Lower lobe of right lung (tissue), 2 donors: ENCODE measurements around the gene PFDN1. TPM values are rescaled to one million over a fixed set of nuclear protein-coding genes. Genes with fewer than 3 reads are reported as not detected.
A peak's percentile ranks its signal among the peaks of the same experiment; 100 is the strongest.

ENCODE experiments used
- ATAC-seq, 2 donors: fragments of 200-7000 bp; cut with Tn5 transposase; one replicate each; pipeline ENCODE4 v1.9.1; 2020 to 2022; ENCODE audit warnings: mild to moderate bottlenecking in 2 of 2, moderate library complexity in 2 of 2
- DNase-seq: peaks from one replicate; pipeline ENCODE4 v3.0.0-alpha.2; 2020
- H3K27ac ChIP-seq: fragments of 200-600 bp; one replicate; pipeline ENCODE4 v1.8.0; 2022
- H3K27me3 ChIP-seq: fragments of 200-600 bp; one replicate; pipeline ENCODE4 v1.8.0; 2022; ENCODE audit warnings: low read depth
- H3K36me3 ChIP-seq: fragments of 200-600 bp; one replicate; pipeline ENCODE4 v1.8.0; 2022; ENCODE audit warnings: mild to moderate bottlenecking
- H3K4me1 ChIP-seq: fragments of 200-600 bp; one replicate; pipeline ENCODE4 v1.8.0; 2022
- H3K4me3 ChIP-seq: fragments of 200-600 bp; one replicate; pipeline ENCODE4 v1.8.0; 2022; ENCODE audit warnings: mild to moderate bottlenecking
- H3K9me3 ChIP-seq: fragments of 200-600 bp; one replicate; pipeline ENCODE4 v1.8.0; 2022
- intact Hi-C: fragments of 100-400 bp; cut with DNase I; formaldehyde crosslinking; loops from one replicate; pipeline ENCODE4 v1.11.0; 2022
- total RNA-seq: library from RNA; stranded (reverse); fragmentation: NEBNext Ultra II Directional; extraction: Animal tissue kit (Norgen Biotek cat#: 25700); gene quantifications from one replicate; pipeline ENCODE4 v1.2.1, GENCODE V29; 2021
- TF ChIP-seq, protein P1 (sequence below): fragments of 200-600 bp; IDR thresholded peaks from one replicate; pipeline ENCODE4 v1.8.0; 2022; ENCODE audit warnings: antibody characterized with exemption, mild to moderate bottlenecking
- donor health status: DM: no; HTN: yes; CAD: no; lungs with severe emphysema.

PFDN1 gene
- total RNA-seq, 1 donor from 2014 or later, result 47.1 TPM

DNA sequence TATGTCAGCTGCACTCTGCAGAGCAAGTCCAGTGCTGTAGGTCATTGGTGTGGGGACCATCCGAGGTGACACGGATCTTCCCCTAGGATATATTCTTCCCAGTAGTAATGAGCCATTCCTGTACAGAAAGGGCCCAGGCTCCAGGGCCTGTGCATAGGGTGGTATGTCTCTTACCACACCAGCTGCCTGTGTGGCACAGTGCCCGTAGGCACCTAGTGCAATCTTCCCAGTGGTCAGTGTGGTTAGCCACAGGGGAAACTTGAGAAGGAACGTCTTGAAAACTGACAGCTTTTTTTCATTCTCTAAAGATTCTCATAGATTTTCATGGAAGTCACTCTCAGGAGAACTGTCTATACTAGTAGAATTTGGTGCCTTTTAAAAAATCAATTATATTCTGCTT lies 88.1 kb downstream of the PFDN1 start:
- intact Hi-C loops, result no loop called here
- Histone ChIP-seq H3K27me3 (no peaks in the 10 kb centered on the region), H3K36me3 (peaks cover 7% of the 10 kb centered on the region), H3K4me1 (peaks cover 41% of the 10 kb centered on the region), H3K9me3 (no peaks in the 10 kb centered on the region), H3K27ac (no peak overlapping the region), H3K4me3 (no peak overlapping the region)
- TF ChIP-seq, protein P1, sequence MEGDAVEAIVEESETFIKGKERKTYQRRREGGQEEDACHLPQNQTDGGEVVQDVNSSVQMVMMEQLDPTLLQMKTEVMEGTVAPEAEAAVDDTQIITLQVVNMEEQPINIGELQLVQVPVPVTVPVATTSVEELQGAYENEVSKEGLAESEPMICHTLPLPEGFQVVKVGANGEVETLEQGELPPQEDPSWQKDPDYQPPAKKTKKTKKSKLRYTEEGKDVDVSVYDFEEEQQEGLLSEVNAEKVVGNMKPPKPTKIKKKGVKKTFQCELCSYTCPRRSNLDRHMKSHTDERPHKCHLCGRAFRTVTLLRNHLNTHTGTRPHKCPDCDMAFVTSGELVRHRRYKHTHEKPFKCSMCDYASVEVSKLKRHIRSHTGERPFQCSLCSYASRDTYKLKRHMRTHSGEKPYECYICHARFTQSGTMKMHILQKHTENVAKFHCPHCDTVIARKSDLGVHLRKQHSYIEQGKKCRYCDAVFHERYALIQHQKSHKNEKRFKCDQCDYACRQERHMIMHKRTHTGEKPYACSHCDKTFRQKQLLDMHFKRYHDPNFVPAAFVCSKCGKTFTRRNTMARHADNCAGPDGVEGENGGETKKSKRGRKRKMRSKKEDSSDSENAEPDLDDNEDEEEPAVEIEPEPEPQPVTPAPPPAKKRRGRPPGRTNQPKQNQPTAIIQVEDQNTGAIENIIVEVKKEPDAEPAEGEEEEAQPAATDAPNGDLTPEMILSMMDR, result no peak
- peak; percentile 68 for DNase-seq
- ATAC-seq, result peak; percentile 18 to 66

DNA sequence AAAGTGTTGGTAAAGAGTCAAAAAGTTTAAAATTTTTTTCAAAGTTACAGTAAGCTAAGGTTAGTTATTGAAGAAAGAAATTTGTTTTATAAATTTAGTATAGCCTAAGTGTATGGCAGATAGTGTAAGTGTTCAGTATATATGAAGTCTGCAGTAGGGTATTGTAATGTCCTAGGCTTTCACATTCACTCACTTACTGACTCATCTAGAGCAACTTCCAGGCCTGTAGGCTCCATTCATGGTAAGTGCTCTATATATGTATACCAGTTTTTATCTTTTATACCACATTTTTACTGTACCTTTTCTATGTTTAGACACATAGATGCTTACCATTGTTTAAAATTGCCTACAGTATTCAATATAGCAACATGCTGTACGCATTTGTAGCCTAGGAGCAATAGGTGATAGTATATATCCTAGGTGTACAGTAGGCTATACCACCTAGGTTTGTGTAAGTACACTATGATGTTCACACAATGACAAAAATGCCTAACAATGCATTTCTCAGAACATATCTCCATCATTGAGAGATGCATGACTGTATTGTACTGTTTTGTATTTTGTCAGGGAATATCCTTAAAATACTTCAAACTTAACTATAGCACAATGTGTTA lies 89.4 kb downstream of the PFDN1 start:
- H3K4me1 ChIP-seq, result peaks cover 29% of the 10 kb centered on the region
- H3K27ac ChIP-seq, result no peak overlapping the region
- H3K36me3 ChIP-seq, result peaks cover 7% of the 10 kb centered on the region
- no peaks in the 10 kb centered on the region for H3K27me3 ChIP-seq
- DNase-seq (no peak), ATAC-seq (no peak)
- intact Hi-C loops, result no loop called here
- no peaks in the 10 kb centered on the region for H3K9me3 ChIP-seq
- TF ChIP-seq, protein P1, result no peak
- H3K4me3 ChIP-seq, result no peak overlapping the region

DNA sequence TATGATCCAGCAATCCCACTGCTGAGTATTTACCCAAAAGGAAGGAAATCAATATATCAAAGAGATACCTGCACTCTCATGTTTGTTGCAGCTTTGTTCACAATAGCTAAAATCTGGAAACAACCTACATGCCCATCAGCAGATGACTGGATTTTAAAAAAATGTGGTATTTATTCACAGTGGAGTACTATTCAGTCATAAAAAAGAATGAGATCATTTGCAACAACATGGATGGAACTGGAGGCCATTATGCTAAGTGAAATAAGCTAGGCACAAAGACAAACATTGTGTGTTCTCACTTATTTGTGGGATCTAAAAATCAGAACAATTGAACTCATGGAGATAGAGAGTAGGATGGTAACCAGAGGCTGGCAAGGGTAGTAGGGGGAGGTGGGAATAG lies 94.8 kb downstream of the PFDN1 start:
- H3K27me3 ChIP-seq, result no peaks in the 10 kb centered on the region
- DNase-seq, result no peak
- no peak overlapping the region for H3K4me3 ChIP-seq
- H3K27ac ChIP-seq, result no peak overlapping the region
- intact Hi-C loops, result no loop called here
- peaks cover 11% of the 10 kb centered on the region for H3K4me1 ChIP-seq
- no peaks in the 10 kb centered on the region for H3K9me3 ChIP-seq
- peaks cover 7% of the 10 kb centered on the region for H3K36me3 ChIP-seq
- ATAC-seq, result no peak
- TF ChIP-seq, protein P1, result no peak

DNA sequence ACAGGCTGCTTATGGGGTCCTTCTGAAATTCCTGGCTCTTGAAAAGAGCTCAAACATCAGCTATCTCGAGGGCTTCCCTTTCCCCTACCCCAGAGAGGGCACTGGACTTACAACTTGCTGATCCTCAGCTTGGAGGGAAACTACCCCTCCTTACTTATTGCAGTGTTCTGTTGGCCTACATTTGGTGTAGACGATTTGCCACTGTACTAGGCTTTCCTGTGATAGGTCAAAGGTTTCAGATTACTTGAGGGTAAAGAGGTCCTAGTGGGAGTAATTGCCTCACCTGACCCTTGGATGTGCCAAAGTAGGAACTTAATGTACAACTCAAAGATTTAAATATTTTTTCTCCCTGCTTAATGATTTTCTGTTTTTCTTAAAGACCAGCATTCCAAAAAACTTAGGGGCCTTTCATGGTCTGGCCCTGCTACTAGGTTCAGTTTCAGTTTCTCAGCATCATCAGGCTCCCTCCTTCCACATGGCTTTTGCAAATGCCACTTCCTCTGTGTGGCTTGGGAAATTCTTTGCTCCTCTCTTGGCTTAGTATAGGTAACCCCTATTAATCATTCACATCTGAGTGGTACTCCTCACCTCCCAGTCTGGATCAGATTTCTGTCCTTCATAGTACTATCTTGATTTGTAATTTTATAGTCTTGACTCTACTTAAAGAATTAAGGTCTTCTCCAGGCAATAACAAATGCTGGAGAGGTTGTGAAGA lies 95.5 kb downstream of the PFDN1 start:
- TF ChIP-seq, protein P1, result no peak
- ATAC-seq (peak; percentile 54 to 67), DNase-seq (no peak)
- Histone ChIP-seq H3K4me1 (peaks cover 11% of the 10 kb centered on the region), H3K36me3 (peaks cover 7% of the 10 kb centered on the region), H3K27me3 (no peaks in the 10 kb centered on the region), H3K9me3 (no peaks in the 10 kb centered on the region), H3K4me3 (no peak overlapping the region), H3K27ac (no peak overlapping the region)
- intact Hi-C loops, result no loop called here

DNA sequence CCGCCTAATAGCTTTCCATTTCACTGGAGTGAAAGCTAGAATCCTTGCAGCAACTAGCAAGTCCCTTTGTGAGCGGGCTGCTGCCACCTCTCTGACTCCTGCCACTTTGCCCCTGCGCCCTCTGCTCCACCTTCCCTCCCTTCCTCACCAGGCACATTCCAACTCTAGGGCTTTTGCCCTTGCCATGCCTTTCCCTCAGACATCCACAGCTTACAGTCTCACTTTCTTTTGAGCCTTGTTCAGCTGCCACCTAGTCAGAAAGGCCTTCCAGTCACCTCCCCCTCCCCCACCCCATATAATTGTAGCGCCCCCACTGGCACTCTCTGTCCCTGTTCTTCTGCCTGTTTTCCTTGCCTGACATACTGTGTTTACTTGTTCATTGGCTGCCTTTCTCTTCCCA lies 96.9 kb downstream of the PFDN1 start:
- H3K27ac ChIP-seq, result no peak overlapping the region
- peaks cover 11% of the 10 kb centered on the region for H3K4me1 ChIP-seq

More for the DNA sequence above, 96.9 kb downstream of the PFDN1 start:
- Histone ChIP-seq H3K9me3 (no peaks in the 10 kb centered on the region), H3K36me3 (peaks cover 4% of the 10 kb centered on the region), H3K27me3 (no peaks in the 10 kb centered on the region), H3K4me3 (no peak overlapping the region)
- TF ChIP-seq, protein P1, result no peak
- intact Hi-C loops, result no loop called here
- ATAC-seq (no peak), DNase-seq (no peak)
